Neuronal stem cell (in vitro differentiated cells): ENCODE data around the gene GNAT1.
A peak's percentile ranks its signal among the peaks of the same experiment; 100 is the strongest.
"Not testable (repeated sequence)": the region's sequence is repeated elsewhere in the genome, so short reads cannot be mapped to it uniquely, and the experiment has no call there.

Experiments
- DNase-seq: peaks from one replicate; pipeline ENCODE4 v3.0.0-alpha.2; 2013; ENCODE audit warnings: low spot score
- H2AFZ ChIP-seq: one replicate; pipeline ENCODE4 v1.6.1; 2013; ENCODE audit warnings: mild to moderate bottlenecking, low read length, inconsistent platforms
- H2AK5ac ChIP-seq: 2 replicates; pipeline ENCODE4 v1.6.1; 2013; ENCODE audit warnings: low read depth, mild to moderate bottlenecking, inconsistent platforms, low read length, moderate library complexity, mixed read lengths
- H2BK120ac ChIP-seq: 2 replicates; pipeline ENCODE4 v1.6.1; 2013; ENCODE audit warnings: low read depth, mild to moderate bottlenecking, inconsistent platforms, low read length, moderate library complexity, mixed read lengths
- H2BK12ac ChIP-seq: one replicate; pipeline ENCODE4 v1.6.1; 2013; ENCODE audit warnings: low read length, inconsistent platforms
- H2BK15ac ChIP-seq: 2 replicates; pipeline ENCODE4 v1.6.1; 2013; ENCODE audit warnings: mild to moderate bottlenecking, low read length, inconsistent platforms, mixed read lengths
- H2BK5ac ChIP-seq: one replicate; pipeline ENCODE4 v1.6.1; 2013; ENCODE audit warnings: inconsistent platforms, mild to moderate bottlenecking, low read length, moderate library complexity
- H3K14ac ChIP-seq: one replicate; pipeline ENCODE4 v1.6.1; 2013; ENCODE audit warnings: low read length, inconsistent platforms
- H3K18ac ChIP-seq: 2 replicates; pipeline ENCODE4 v1.6.1; 2013; ENCODE audit warnings: low read length, inconsistent platforms
- H3K23ac ChIP-seq: 2 replicates; pipeline ENCODE4 v1.6.1; 2013; ENCODE audit warnings: low read depth, mild to moderate bottlenecking, mixed read lengths, low read length, inconsistent platforms; ENCODE audit not compliant: poor library complexity
- H3K27ac ChIP-seq: replicated peaks from 3 replicates; pipeline ENCODE4 v1.5.1; 2013; ENCODE audit warnings: low read length, inconsistent platforms
- H3K27me3 ChIP-seq, 3 experiments: 2 replicates each; pipeline ENCODE4 v1.6.1; 2013; ENCODE audit warnings: low read length in 3 of 3, mild to moderate bottlenecking in 2 of 3, inconsistent platforms in 1 of 3, low read depth in 1 of 3, mixed read lengths in 1 of 3, moderate library complexity in 1 of 3; ENCODE audit not compliant: control insufficient read depth in 3 of 3, insufficient read depth in 3 of 3
- H3K36me3 ChIP-seq, 2 donors: replicated peaks in 1 of 2; 2 replicates each; pipeline ENCODE4 v1.6.1; 2013; ENCODE audit warnings: low read length in 2 of 2; ENCODE audit not compliant: control insufficient read depth in 2 of 2, insufficient read depth in 2 of 2
- H3K4ac ChIP-seq: 2 replicates; pipeline ENCODE4 v1.6.1; 2013; ENCODE audit warnings: inconsistent platforms, mild to moderate bottlenecking, low read length, moderate library complexity
- H3K4me1 ChIP-seq, 2 donors: 1 replicate in 1 of 2; 2 replicates in 1 of 2; pipeline ENCODE4 v1.6.1; 2013; ENCODE audit warnings: low read length in 2 of 2, low read depth in 1 of 2; ENCODE audit not compliant: control insufficient read depth in 2 of 2, insufficient read depth in 1 of 2
- H3K4me2 ChIP-seq: one replicate; pipeline ENCODE4 v1.6.1; 2013; ENCODE audit warnings: mild to moderate bottlenecking, low read length, inconsistent platforms; ENCODE audit not compliant: insufficient read depth, poor library complexity, severe bottlenecking
- H3K4me3 ChIP-seq, 2 donors: 2 replicates each; pipeline ENCODE4 v1.5.1; 2013; ENCODE audit warnings: low read length in 2 of 2, mild to moderate bottlenecking in 2 of 2, inconsistent platforms in 1 of 2, moderate library complexity in 1 of 2
- H3K79me1 ChIP-seq: one replicate; pipeline ENCODE4 v1.6.1; 2013; ENCODE audit warnings: low read depth, mild to moderate bottlenecking, inconsistent platforms, low read length, moderate library complexity
- H3K9ac ChIP-seq: one replicate; pipeline ENCODE4 v1.6.1; 2013; ENCODE audit warnings: mild to moderate bottlenecking, low read depth, low read length, inconsistent platforms; ENCODE audit not compliant: poor library complexity
- H3K9me3 ChIP-seq, 2 donors: replicated peaks in 1 of 2; 2 replicates each; pipeline versions ENCODE3 to v1.6.1; 2013; ENCODE audit warnings: low read length in 2 of 2, mild to moderate bottlenecking in 2 of 2, inconsistent platforms in 1 of 2, low read depth in 1 of 2, mixed read lengths in 1 of 2, moderate library complexity in 1 of 2; ENCODE audit not compliant: control insufficient read depth in 2 of 2, insufficient read depth in 1 of 2
- H4K8ac ChIP-seq: one replicate; pipeline ENCODE4 v1.6.1; 2013; ENCODE audit warnings: low read depth, mild to moderate bottlenecking, inconsistent platforms, low read length, moderate library complexity
- H4K91ac ChIP-seq: one replicate; pipeline ENCODE4 v1.6.1; 2013; ENCODE audit warnings: low read length, low read depth, mild to moderate bottlenecking, inconsistent platforms; ENCODE audit not compliant: poor library complexity
- WGBS, 2 donors: extraction: QIAGEN DNeasy Blood & Tissue Kit; methylation state at CpG; one replicate each; pipeline ENCODE4 v1.1.7; 2013; ENCODE audit warnings: missing lambda C conversion rate in 2 of 2, mixed read lengths in 1 of 2; ENCODE audit not compliant: insufficient read length in 2 of 2, insufficient replicate concordance in 1 of 2; ENCODE audit errors: extremely low coverage in 2 of 2; 5-methylcytosine and 5-hydroxymethylcytosine counted together

The GNAT1 gene

DNA sequence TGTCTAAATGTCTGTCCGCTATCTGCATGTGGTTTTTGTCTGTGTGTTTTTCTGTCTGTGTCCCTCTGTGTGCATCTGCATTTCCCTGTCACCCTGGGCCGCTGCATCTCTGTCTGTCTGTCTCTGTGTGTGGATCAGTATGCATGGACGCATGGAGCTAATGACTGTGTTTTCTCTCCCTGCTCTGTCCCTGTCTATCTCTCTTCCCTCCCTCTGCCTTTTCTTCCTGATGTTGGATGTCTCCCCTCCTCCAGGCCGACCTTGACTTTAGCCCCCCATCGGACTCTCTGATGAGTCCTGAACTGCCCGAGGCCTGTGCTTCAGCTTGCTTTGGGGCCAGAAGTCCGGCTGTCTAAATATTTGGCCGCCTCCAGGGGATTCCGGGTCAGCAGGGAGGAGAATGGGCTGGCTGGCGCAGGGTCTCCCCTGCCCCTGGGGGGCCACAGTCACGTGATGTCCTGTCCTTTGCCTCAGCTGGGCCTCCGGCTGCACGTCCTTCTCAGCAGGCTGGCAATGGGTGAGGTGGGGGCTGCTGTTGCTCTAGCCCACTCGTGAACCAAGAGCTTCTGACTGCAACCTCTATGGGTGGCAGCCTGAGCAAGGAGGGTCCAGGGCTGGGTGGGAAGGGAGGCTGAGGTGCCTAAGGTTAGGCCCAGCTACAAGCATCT, 17.4 kb downstream of the GNAT1 start:
- no peak for DNase-seq
- H2BK12ac ChIP-seq, result no peak overlapping the region
- peaks cover 7 to 85% (median 20%) of the 10 kb centered on the region in 3 experiments for H3K27me3 ChIP-seq
- H3K14ac ChIP-seq, result no peak overlapping the region
- no CpG with 5 or more reads among the region's 14 CpGs for WGBS, 2 donors
- no peak overlapping the region for H4K91ac ChIP-seq
- H2AFZ ChIP-seq, result no peak overlapping the region
- peak overlapping the region; percentile 50 for H3K9ac ChIP-seq
- no peak overlapping the region for H2BK15ac ChIP-seq
- no peak overlapping the region for H2BK120ac ChIP-seq
- no peak overlapping the region for H2BK5ac ChIP-seq
- no peak overlapping the region for H3K4me2 ChIP-seq
- H3K9me3 ChIP-seq, result no peaks in the 10 kb centered on the region
- H3K27ac ChIP-seq, result no peak overlapping the region
- H3K4ac ChIP-seq, result no peak overlapping the region
- no peak overlapping the region for H3K4me3 ChIP-seq
- peaks cover 11 to 13% of the 10 kb centered on the region in 2 donors for H3K4me1 ChIP-seq
- H4K8ac ChIP-seq, result no peak overlapping the region
- H3K36me3 ChIP-seq, result no peaks in the 10 kb centered on the region
- H3K79me1 ChIP-seq, result no peaks in the 10 kb centered on the region
- peak overlapping the region; percentile 50 for H2AK5ac ChIP-seq
- peak overlapping the region; percentile 44 for H3K18ac ChIP-seq
- H3K23ac ChIP-seq, result no peak overlapping the region

DNA sequence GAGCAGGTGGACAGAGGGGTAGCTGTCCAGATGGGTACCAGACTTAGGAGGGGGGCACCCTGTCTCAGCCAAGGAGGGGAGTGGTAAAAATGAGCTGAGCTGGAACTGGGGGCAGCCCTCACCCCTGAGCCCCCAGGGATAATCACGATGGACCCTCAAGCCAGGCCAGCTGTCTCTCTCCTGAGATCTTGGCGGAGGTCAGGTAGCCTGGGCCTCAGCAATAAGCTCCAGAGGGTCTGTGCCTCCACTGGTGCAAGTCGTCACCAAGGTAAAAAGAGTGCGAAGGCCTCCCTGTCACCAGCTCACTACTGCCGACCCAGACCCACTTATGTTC, 18.7 kb downstream of the GNAT1 start:
- Histone ChIP-seq H2AK5ac (no peak overlapping the region), H3K14ac (no peak overlapping the region), H3K23ac (no peak overlapping the region), H3K27me3 (peaks cover 7 to 85% (median 19%) of the 10 kb centered on the region in 3 experiments), H2BK15ac (no peak overlapping the region), H3K79me1 (no peaks in the 10 kb centered on the region), H3K36me3 (no peaks in the 10 kb centered on the region), H2AFZ (no peak overlapping the region), H2BK5ac (no peak overlapping the region), H2BK12ac (no peak overlapping the region), H3K4me2 (no peak overlapping the region), H3K9me3 (no peaks in the 10 kb centered on the region), H3K27ac (no peak overlapping the region), H2BK120ac (no peak overlapping the region), H3K18ac (no peak overlapping the region), H4K8ac (no peak overlapping the region), H3K4ac (no peak overlapping the region), H3K4me3 (no peak overlapping the region), H4K91ac (no peak overlapping the region), H3K4me1 (peaks cover 2 to 7% of the 10 kb centered on the region in 2 donors), H3K9ac (no peak overlapping the region)
- no CpG with 5 or more reads among the region's 5 CpGs for WGBS, 2 donors
- DNase-seq, result no peak

DNA sequence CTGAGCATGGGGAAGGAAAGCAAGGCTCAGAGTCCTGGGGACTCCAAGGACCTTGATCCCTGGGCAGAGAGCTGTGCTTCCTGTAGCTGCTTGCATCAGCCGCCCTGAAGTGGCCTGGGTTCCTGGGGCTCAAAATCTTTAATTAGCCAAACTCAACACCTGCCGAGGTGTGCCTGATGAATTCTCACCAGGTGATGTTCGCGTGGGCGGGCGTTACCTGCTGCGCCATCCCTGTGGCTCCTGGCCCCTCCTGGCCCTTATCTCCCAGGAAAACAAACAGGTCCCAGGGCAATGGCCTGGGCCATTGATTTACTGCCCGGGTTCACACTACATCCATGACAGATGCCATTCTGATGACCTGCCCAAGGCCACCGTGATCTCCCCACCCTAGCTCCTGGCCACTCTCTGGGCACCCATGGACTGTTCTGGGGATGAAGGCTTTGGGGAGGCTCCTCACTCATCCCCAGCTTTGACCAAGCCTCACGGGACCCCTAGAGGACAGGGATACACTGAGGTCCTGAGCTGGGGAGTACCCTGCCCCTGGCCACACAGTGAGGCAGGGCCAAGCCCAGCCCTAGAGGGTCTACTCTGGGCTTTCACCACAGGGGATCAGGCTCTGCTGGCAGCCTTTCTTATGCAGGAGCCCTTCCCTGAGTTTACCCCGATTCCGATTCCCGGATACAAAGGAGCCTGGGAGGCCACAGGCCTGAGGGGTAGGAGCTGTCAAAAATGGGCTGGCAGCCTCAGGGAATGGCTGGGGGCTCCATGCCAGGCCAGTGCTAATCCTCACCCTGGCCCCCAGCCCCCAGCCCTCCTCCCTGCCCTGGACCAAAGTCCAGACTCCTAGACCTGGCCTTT, 19.3 kb downstream of the GNAT1 start:
- no peak overlapping the region for H4K8ac ChIP-seq
- H3K4ac ChIP-seq, result no peak overlapping the region
- H3K9me3 ChIP-seq, result no peaks in the 10 kb centered on the region
- H3K14ac ChIP-seq, result no peak overlapping the region
- H3K4me3 ChIP-seq, result no peak overlapping the region
- H3K36me3 ChIP-seq, result no peaks in the 10 kb centered on the region
- H2BK5ac ChIP-seq, result no peak overlapping the region
- no peak overlapping the region for H3K9ac ChIP-seq
- peak overlapping the region; percentile 69 for H2AK5ac ChIP-seq
- WGBS, 2 donors, result no CpG with 5 or more reads among the region's 13 CpGs
- no peak overlapping the region for H2AFZ ChIP-seq
- no peak overlapping the region for H3K4me2 ChIP-seq
- no peak overlapping the region for H3K23ac ChIP-seq
- H3K27me3 ChIP-seq, result peaks cover under 1 to 84% (median 13%) of the 10 kb centered on the region in 3 experiments
- DNase-seq, result no peak
- H4K91ac ChIP-seq, result no peak overlapping the region
- no peaks in the 10 kb centered on the region for H3K79me1 ChIP-seq
- peaks cover 2 to 7% of the 10 kb centered on the region in 2 donors for H3K4me1 ChIP-seq
- H2BK15ac ChIP-seq, result no peak overlapping the region
- H3K27ac ChIP-seq, result no peak overlapping the region
- H2BK120ac ChIP-seq, result no peak overlapping the region
- peak overlapping the region; percentile 73 for H3K18ac ChIP-seq
- no peak overlapping the region for H2BK12ac ChIP-seq

DNA sequence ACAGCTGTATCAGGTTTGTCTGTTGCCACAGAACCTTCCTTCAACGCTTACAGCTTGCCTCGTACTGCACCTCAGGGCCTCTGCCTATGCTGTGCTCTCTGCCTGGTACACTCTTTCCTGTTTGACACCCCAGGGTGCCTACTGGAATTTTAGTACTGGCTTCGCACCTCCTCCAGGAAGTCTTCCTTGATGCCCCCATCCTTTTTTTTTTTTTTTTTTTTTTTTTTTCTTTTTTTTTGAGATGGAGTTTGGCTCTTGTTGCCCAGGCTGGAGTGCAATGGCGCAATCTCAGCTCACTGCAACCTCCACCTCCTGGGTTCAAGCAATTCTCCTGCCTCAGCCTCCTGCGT, 19.9 kb downstream of the GNAT1 start:
- H4K91ac ChIP-seq, H3K27ac ChIP-seq, H2BK15ac ChIP-seq, H3K23ac ChIP-seq, H2BK12ac ChIP-seq, H3K79me1 ChIP-seq, H2BK5ac ChIP-seq, DNase-seq, H2AK5ac ChIP-seq, H3K4me3 ChIP-seq, H3K4me1 ChIP-seq, H3K4ac ChIP-seq, H3K14ac ChIP-seq, H3K4me2 ChIP-seq, H3K36me3 ChIP-seq, H2AFZ ChIP-seq, H3K9ac ChIP-seq, H4K8ac ChIP-seq, H3K9me3 ChIP-seq, H2BK120ac ChIP-seq: not testable (repeated sequence)
- H3K18ac ChIP-seq, result peak overlapping the region; percentile 73
- H3K27me3 ChIP-seq, result peaks cover 0 to 78% (median 7%) of the 10 kb centered on the region in 3 experiments
- WGBS, 2 donors, result no CpG with 5 or more reads among the region's 5 CpGs
